ENCODE data around the gene KAZALD1.

DNA sequence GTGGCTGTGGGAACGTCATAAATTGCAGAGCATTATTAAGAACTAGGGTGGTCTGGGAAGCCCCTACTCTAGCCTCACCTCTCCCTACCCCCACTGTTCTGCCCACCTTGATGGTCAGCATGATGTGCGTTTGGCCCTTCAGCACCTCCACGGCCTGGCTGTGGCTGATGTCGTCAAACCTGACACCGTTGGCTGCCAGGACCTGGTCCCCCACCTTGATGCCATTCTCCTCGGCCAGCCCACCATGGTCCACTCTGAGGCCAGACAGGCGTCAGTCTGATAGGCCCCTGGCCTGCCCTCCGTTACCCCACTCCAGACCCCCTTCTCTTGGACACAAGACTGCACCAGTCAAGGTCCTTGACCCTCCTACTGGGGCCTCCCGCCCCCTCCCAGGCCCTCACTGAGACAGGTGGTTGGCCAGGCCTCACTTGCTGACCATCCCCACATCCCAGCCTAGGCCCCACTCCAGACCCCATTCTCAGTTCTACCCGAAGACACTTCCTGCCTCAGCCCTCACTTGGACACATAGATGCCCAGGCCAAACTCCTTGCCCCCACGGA is 40.0 kb upstream of the KAZALD1 start:
- TF ChIP-seq, protein P1, sequence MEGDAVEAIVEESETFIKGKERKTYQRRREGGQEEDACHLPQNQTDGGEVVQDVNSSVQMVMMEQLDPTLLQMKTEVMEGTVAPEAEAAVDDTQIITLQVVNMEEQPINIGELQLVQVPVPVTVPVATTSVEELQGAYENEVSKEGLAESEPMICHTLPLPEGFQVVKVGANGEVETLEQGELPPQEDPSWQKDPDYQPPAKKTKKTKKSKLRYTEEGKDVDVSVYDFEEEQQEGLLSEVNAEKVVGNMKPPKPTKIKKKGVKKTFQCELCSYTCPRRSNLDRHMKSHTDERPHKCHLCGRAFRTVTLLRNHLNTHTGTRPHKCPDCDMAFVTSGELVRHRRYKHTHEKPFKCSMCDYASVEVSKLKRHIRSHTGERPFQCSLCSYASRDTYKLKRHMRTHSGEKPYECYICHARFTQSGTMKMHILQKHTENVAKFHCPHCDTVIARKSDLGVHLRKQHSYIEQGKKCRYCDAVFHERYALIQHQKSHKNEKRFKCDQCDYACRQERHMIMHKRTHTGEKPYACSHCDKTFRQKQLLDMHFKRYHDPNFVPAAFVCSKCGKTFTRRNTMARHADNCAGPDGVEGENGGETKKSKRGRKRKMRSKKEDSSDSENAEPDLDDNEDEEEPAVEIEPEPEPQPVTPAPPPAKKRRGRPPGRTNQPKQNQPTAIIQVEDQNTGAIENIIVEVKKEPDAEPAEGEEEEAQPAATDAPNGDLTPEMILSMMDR (IDR thresholded peaks at IDR 0.05 in 2 of 3, conservative IDR thresholded peaks at IDR 0.05 in 1 of 3; ENCODE audit: control insufficient read depth in 2 of 3, extremely low read depth in 1 of 3, insufficient read depth in 1 of 3, low read depth in 3 of 3, low read length in 3 of 3): no peak
- TF ChIP-seq SRF (IDR thresholded peaks at IDR 0.05; ENCODE audit: low read depth in 2 of 2, low read length in 2 of 2): no peak
- TF ChIP-seq HDAC6 (IDR thresholded peaks at IDR 0.05; ENCODE audit: unreplicated experiment): no peak

Data from GM12878 (cell line).